Hematopoietic multipotent progenitor cell treated with erythropoietin and hydrocortisone succinate and interleukin-3 and kit ligand, for 15 days (in vitro differentiated cells): ENCODE measurements around the gene PWWP2B.

Source experiments
- DNase-seq: peaks from one replicate; pipeline ENCODE4 v3.0.0-alpha.2; 2015; ENCODE audit warnings: low spot score

PWWP2B gene

DNA sequence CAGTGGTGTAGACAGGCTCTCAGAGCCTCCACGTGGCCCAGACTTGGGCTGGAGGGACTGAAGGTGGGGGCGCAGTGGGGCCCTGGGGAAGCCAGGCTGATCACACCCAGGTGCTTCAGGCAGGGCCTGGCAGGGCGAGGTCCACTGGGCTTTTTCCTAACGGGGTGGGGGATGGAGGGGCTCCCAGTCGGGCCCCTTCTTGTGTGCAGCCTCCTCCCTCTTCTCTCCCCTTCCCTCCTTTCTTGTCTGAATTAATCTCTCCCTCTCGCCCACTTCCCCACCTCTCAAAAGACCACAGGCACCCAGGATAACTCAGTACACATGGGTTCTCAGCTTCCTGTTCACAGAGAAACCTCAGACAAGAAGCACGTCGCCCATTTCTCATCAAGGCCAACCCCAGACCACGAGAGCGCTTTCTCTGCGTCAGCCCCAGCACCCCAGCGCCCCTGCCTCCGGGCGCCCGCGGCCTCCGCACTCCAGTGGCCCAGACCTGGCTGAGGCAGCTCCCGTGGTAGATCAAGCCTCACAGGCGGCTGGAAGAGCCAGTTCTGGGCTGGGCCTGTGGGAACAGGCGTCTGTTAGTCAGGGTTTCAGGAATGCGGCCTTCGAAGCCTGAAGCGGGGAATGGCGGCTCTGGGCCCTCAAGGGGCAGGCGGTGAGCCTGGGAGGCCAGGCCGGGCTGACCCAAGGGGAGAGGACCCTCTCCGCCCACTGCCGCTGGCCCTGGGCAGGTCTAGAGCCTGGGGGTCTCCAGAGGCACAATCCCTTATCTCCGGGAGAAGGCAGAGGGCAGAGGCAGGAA is 50.6 kb downstream of the PWWP2B start:
- no peak for DNase-seq

DNA sequence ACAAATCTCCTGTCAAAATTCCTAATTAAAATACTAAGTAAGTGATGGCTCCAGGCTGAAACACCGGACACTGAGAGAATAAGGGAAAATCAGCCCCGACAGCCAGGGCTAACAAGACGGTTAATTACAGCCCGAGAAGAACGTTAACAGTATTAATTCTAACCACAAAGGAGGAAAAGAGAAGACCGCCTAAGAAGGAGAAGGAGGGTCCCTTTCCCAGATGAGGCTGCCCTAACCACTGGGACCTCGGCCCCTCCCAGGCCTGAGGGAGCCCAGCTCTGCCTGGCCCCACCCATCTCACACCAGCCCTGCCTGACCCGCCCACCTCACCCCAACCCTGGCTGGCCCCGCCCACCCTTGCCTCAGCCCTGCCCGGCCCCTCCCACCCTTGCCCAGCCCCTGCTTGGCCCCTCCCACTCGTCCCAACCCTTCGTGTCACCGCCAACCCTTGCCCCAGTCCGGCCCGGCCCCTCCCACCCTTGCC is 51.3 kb downstream of the PWWP2B start:
- DNase-seq = peak; percentile 64

GRCh38 chr10:132449051-132449810 is 52.2 kb downstream of the PWWP2B start:
- no peak for DNase-seq

DNA sequence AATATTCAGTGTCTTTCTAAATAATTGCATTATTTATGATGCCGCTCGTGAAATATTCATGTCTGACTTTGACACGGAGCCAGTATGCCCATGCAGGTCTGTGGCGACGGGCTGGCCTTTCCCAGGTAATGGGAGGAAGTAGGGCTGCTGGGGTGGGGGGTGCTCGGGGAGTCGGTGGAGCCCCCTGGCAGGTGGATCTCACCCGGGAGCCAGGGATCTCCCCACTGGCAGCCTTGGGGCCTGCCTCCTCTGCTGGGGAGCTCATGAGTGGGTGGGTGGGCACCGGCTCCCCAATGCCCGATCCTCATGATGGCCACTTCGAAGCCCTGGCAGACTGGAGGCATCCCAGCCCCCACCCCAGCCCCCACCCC is 52.8 kb downstream of the PWWP2B start:
- no peak for DNase-seq

DNA sequence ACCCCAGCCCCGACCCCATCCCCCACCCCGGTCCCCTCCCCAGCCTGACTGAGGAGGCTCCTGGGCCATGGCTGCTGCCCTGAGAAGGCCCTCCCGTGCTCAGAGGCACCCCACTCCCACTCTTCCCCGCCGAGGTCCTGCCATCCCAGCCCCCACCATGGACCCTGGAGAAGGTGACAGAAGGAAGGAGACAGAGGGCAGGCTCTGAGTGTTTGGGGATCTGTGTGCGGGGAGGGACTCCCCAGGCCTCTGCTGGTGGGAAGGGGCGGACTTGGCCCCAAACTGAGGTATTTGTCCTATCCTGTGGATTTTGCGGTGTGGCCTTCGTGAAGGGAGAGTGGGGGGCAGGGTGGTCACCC is 53.4 kb downstream of the PWWP2B start:
- no peak for DNase-seq

GRCh38 chr10:132450825-132451505 is 54.0 kb downstream of the PWWP2B start:
- DNase-seq = no peak

GRCh38 chr10:132451506-132452215 is 54.7 kb downstream of the PWWP2B start:
- no peak for DNase-seq

- no peak for DNase-seq
Measured at GRCh38 chr10:132452216-132452650, 55.2 kb downstream of the PWWP2B start.

- DNase-seq = peak; percentile 47
Measured at GRCh38 chr10:132452651-132453469, 55.9 kb downstream of the PWWP2B start.

DNA sequence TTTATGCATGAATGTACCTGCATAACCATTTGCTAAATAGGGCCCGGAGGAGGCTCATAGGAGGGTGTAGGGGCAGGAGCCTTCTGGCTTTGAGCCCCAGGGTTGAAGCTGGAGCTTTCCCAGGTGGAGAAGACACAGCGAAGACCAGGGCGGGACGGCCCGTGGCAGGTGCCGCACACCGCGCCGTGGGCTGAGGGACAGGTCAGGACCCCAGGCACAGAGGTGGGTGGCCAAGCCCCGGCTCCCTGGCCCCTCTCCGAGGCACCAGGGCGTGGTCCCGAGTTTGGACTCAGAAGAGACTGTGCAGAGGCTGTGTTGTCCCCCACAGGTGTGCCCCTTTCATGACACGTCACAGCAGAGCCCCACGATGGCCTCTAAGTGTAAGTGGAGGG is 56.5 kb downstream of the PWWP2B start:
- no peak for DNase-seq

- DNase-seq = no peak
Measured at GRCh38 chr10:132454296-132455198, 57.5 kb downstream of the PWWP2B start.

GRCh38 chr10:132455441-132455971 is 58.5 kb downstream of the PWWP2B start:
- no peak for DNase-seq

GRCh38 chr10:132455986-132456847 is 59.2 kb downstream of the PWWP2B start:
- DNase-seq = no peak

- DNase-seq = no peak
Measured at GRCh38 chr10:132456881-132457280, 59.9 kb downstream of the PWWP2B start.

- DNase-seq = no peak
Measured at GRCh38 chr10:132457328-132458070, 60.5 kb downstream of the PWWP2B start.

DNA sequence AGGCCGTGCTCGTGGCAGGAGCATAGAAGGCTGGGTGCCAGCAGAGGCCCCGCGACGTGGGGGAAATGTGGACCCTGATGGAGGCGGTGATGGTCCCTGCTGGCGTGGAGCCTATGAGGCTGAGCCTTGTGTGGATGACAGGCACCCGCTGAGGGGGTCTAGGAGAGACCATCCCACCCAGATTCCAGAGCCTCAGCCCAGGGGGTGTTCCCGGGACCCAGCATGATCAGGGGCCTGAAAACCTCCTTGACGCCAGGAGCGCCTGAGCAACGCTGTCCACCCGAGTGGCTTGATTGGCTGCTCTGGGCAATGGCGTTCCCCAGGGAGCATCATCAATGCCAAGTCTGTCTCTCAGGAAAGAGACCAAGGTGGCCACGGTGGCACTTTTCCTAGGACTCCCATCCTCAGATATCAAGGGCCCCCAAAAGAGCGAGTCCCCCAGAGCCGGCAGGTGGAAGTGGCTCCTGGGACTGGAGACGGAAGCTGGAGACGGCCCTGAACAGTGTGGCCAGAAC is 61.1 kb downstream of the PWWP2B start:
- no peak for DNase-seq

- peak; percentile 15 for DNase-seq
Measured at GRCh38 chr10:132458586-132459300, 61.7 kb downstream of the PWWP2B start.
